Mucosa of descending colon (tissue), 3 donors: ENCODE data around the gene TRERF1. TPM values are rescaled to one million over a fixed set of nuclear protein-coding genes. Genes with fewer than 3 reads are reported as not detected.

Experiments
- ATAC-seq: fragments of 200-7000 bp; cut with Tn5 transposase; one replicate; pipeline ENCODE4 v1.9.1; 2020; ENCODE audit warnings: mild to moderate bottlenecking, moderate library complexity
- DNase-seq, 3 donors: peaks; one replicate each; pipeline ENCODE4 v3.0.0-alpha.2; 2020
- H3K36me3 ChIP-seq: fragments of 200-600 bp; one replicate; pipeline ENCODE4 v1.8.0; 2021; ENCODE audit warnings: low read depth, mild to moderate bottlenecking
- H3K4me1 ChIP-seq: fragments of 200-600 bp; one replicate; pipeline ENCODE4 v1.8.0; 2021; ENCODE audit warnings: low read depth, mild to moderate bottlenecking
- H3K4me3 ChIP-seq: fragments of 200-600 bp; one replicate; pipeline ENCODE4 v1.8.0; 2021; ENCODE audit warnings: mild to moderate bottlenecking
- H3K9me3 ChIP-seq: fragments of 200-600 bp; one replicate; pipeline ENCODE4 v1.8.0; 2021; ENCODE audit warnings: mild to moderate bottlenecking
- CTCF ChIP-seq: fragments of 200-600 bp; IDR thresholded peaks from one replicate; pipeline ENCODE4 v1.8.0; 2022; ENCODE audit warnings: antibody characterized with exemption, mild to moderate bottlenecking
- intact Hi-C, 2 donors: fragments of 100-400 bp; cut with DNase I in 1 of 2; cut with micrococcal nuclease in 1 of 2; formaldehyde crosslinking; loops; one replicate each; pipeline versions ENCODE4 v1.11.0 to v1.11.1; 2022; cut with DNase I, micrococcal nuclease
- total RNA-seq, 3 donors: library from RNA; stranded (reverse); fragmentation: NEBNext Ultra II Directional in 2 of 3; extraction: Animal tissue kit (Norgen Biotek cat#: 25700) in 2 of 3; gene quantifications; one replicate each; pipeline versions ENCODE4 v1.2.1 to v1.2.4, GENCODE V29; 2021 to 2023
- donor health status: DM: no; HTN: no; CAD: no; lungs with moderate emphysema.
- donor health status: DM: no; HTN: no; CAD: no.
- donor health status: DM: no; HTN: yes; CAD: no.

Gene TRERF1
- total RNA-seq, 3 donors from 2014 or later: 2.8 to 11.2 (median 3.8) TPM

GRCh38 chr6:42201382-42201781 lies 250.3 kb downstream of the TRERF1 start:
- no peak for DNase-seq
- ATAC-seq: no peak
- intact Hi-C loops: no loop called here
- TF ChIP-seq CTCF: no peak
- Histone ChIP-seq H3K9me3 (no peaks in the 10 kb centered on the region), H3K4me1 (peaks cover 6% of the 10 kb centered on the region), H3K4me3 (no peak overlapping the region), H3K36me3 (no peaks in the 10 kb centered on the region)

GRCh38 chr6:42200035-42200434 lies 251.7 kb downstream of the TRERF1 start:
- DNase-seq (peak in 1 of 3 donors; percentile 36), ATAC-seq (peak; percentile 48)
- H3K4me1 ChIP-seq: peaks cover 6% of the 10 kb centered on the region

GRCh38 chr6:42199106-42199981 lies 252.4 kb downstream of the TRERF1 start:
- DNase-seq: no peak
- Histone ChIP-seq H3K4me1 (peaks cover 2% of the 10 kb centered on the region), H3K4me3 (no peak overlapping the region), H3K9me3 (no peaks in the 10 kb centered on the region), H3K36me3 (no peaks in the 10 kb centered on the region)
- ATAC-seq: no peak
- intact Hi-C loops: no loop called here
- no peak for TF ChIP-seq CTCF

More at GRCh38 chr6:42200035-42200434, 251.7 kb downstream of the TRERF1 start:
- no peaks in the 10 kb centered on the region for H3K36me3 ChIP-seq
- H3K4me3 ChIP-seq: no peak overlapping the region
- no peaks in the 10 kb centered on the region for H3K9me3 ChIP-seq
- intact Hi-C loops: no loop called here
- TF ChIP-seq CTCF: no peak

GRCh38 chr6:42197555-42198362 lies 254.0 kb downstream of the TRERF1 start:
- intact Hi-C loops: no loop called here
- Histone ChIP-seq H3K36me3 (no peaks in the 10 kb centered on the region), H3K9me3 (no peaks in the 10 kb centered on the region), H3K4me3 (no peak overlapping the region), H3K4me1 (no peaks in the 10 kb centered on the region)
- DNase-seq (no peak), ATAC-seq (peak; percentile 45)
- TF ChIP-seq CTCF: no peak

- H3K36me3 ChIP-seq: no peaks in the 10 kb centered on the region
- DNase-seq (no peak), ATAC-seq (no peak)
- no peak for TF ChIP-seq CTCF
- H3K4me1 ChIP-seq: no peaks in the 10 kb centered on the region
- H3K4me3 ChIP-seq: no peak overlapping the region
- intact Hi-C loops: no loop called here
- H3K9me3 ChIP-seq: no peaks in the 10 kb centered on the region
Observed at GRCh38 chr6:42195415-42195814, 256.3 kb downstream of the TRERF1 start.
